ENCODE data around the gene RPL14.

DNA sequence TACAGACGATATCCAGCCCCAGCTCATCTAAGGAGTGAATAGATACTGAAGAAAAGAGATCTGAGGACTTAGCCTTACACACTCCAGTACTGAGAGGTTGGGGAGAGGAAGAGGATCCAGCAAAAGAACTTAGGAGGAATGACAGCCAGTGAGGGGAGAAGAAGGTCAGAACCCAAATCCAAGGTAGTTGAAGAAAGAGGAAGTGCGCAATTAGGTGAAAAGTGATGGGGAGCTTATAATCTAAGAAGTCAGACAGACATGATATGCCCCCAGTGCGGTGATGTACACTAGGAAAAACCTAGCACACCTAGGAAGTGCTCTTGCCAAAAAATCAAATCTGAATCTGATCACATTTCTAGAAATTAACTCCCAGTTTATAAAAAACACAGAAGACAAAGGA, 49.5 kb upstream of the RPL14 start:
- TF ChIP-seq, protein P1, sequence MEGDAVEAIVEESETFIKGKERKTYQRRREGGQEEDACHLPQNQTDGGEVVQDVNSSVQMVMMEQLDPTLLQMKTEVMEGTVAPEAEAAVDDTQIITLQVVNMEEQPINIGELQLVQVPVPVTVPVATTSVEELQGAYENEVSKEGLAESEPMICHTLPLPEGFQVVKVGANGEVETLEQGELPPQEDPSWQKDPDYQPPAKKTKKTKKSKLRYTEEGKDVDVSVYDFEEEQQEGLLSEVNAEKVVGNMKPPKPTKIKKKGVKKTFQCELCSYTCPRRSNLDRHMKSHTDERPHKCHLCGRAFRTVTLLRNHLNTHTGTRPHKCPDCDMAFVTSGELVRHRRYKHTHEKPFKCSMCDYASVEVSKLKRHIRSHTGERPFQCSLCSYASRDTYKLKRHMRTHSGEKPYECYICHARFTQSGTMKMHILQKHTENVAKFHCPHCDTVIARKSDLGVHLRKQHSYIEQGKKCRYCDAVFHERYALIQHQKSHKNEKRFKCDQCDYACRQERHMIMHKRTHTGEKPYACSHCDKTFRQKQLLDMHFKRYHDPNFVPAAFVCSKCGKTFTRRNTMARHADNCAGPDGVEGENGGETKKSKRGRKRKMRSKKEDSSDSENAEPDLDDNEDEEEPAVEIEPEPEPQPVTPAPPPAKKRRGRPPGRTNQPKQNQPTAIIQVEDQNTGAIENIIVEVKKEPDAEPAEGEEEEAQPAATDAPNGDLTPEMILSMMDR (IDR thresholded peaks at IDR 0.05): no peak
- no peak for TF ChIP-seq POLR2A (IDR thresholded peaks at IDR 0.05)

Data from adrenal gland (tissue), 5 donors.